DOHH2 (cell line): Measurements from ENCODE around the gene PPM1G.
"Not testable (repeated sequence)": the region's sequence is repeated elsewhere in the genome, so short reads cannot be mapped to it uniquely, and the experiment has no call there.

ENCODE experiments used
- H3F3A ChIP-seq: fragments of 200-600 bp; sonication (generic), shearing (Covaris generic); 2 replicates; pipeline ENCODE4 v1.6.0; 2016; ENCODE audit warnings: antibody characterized with exemption, mild to moderate bottlenecking; ENCODE audit not compliant: control insufficient read depth, insufficient read depth
- H3K27ac ChIP-seq: fragments of 200-600 bp; sonication (generic); 2 replicates; pipeline ENCODE4 v1.5.1; 2014; ENCODE audit warnings: low read depth, mild to moderate bottlenecking, low read length, moderate library complexity
- H3K27me3 ChIP-seq: fragments of 200-600 bp; sonication (generic); 2 replicates; pipeline ENCODE4 v1.6.1; 2014; ENCODE audit warnings: mild to moderate bottlenecking, low read length, mixed read lengths; ENCODE audit not compliant: control insufficient read depth
- H3K36me3 ChIP-seq: fragments of 200-600 bp; sonication (generic); 2 replicates; pipeline ENCODE4 v1.6.1; 2014; ENCODE audit warnings: mild to moderate bottlenecking, low read length, moderate library complexity, mixed read lengths; ENCODE audit not compliant: control insufficient read depth
- H3K4me1 ChIP-seq: fragments of 200-600 bp; sonication (generic); 2 replicates; pipeline ENCODE4 v1.6.1; 2014; ENCODE audit warnings: mild to moderate bottlenecking, low read length, mixed read lengths; ENCODE audit not compliant: control insufficient read depth
- H3K4me2 ChIP-seq: fragments of 200-600 bp; sonication (generic); 2 replicates; pipeline ENCODE4 v1.6.0; 2014; ENCODE audit warnings: mild to moderate bottlenecking, low read length, moderate library complexity
- H3K4me3 ChIP-seq: fragments of 200-600 bp; sonication (generic); 2 replicates; pipeline ENCODE4 v1.5.1; 2014; ENCODE audit warnings: mild to moderate bottlenecking, low read length, mixed read lengths
- H3K79me2 ChIP-seq: fragments of 200-600 bp; sonication (generic); 2 replicates; pipeline ENCODE4 v1.6.1; 2014; ENCODE audit warnings: mild to moderate bottlenecking, low read length, mixed read lengths; ENCODE audit not compliant: control insufficient read depth
- H3K9me2 ChIP-seq: fragments of 200-600 bp; sonication (generic); replicated peaks from 2 replicates; pipeline ENCODE4 v1.6.1; 2014; ENCODE audit warnings: mild to moderate bottlenecking, low read length, mixed read lengths; ENCODE audit not compliant: control insufficient read depth
- H3K9me3 ChIP-seq: fragments of 200-600 bp; sonication (generic); 2 replicates; pipeline ENCODE4 v1.6.1; 2014; ENCODE audit warnings: antibody characterized with exemption, low read length, mixed read lengths; ENCODE audit not compliant: control insufficient read depth, insufficient read depth
- H4K20me1 ChIP-seq: fragments of 200-600 bp; sonication (generic); 2 replicates; pipeline ENCODE4 v1.6.0; 2014; ENCODE audit warnings: low read depth, mild to moderate bottlenecking, antibody characterized with exemption, low read length, moderate library complexity; ENCODE audit not compliant: control insufficient read depth, insufficient read depth
- EZH2phosphoT487 ChIP-seq: fragments of 200-600 bp; sonication (generic); IDR thresholded peaks from 2 replicates; pipeline ENCODE4 v1.6.1; 2017; ENCODE audit warnings: borderline replicate concordance, mild to moderate bottlenecking, antibody characterized with exemption, low read length, moderate library complexity, mixed read lengths
- TF ChIP-seq, protein P1 (sequence below): fragments of 200-600 bp; sonication (generic); IDR thresholded peaks from one replicate; pipeline ENCODE4 v1.5.1; 2014; ENCODE audit warnings: antibody characterized with exemption, mild to moderate bottlenecking, low read depth, low read length; ENCODE audit not compliant: poor library complexity, severe bottlenecking

The PPM1G gene

DNA sequence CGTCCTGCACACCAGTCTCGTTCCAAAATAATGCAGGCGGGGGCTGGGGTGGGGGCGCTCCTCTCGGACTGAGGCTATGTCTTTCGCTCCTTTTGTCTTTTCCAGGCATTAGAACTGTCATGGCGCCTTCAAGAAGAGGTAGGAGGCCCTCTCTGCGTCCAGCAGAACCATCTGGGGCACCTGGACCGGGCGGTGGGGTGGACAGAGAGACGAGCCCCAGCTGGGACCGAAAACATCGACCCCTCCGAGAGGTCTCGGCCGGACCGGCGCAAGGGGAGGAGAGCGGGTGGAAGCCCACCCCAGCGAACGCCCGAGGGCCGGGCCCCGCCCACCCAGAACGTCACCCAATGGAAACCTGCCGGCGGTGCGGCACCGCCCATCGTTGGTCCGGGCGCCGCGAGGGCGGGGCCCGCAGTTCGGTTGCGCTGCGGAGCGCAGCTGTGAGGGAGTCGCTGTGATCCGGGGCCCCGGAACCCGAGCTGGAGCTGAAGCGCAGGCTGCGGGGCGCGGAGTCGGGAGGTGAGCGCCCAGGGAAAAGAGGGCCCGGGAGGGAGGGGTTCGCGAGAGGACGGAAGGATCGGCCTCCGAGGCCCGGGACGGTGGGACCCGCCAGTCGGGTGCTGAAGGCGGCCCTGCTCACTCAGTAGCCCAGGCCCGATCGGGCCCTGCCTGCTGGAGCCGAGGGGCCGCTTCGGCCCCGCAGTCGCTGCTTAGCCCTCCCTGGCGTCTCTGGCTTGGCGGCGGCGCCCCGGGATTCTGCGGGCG, 19.0 kb upstream of the PPM1G start, which contains the start of gene NRBP1:
Gene NRBP1, plus strand, starts transcription at position 419 of the 765 bp plus-strand sequence. CDS start 4,643 bp downstream, outside the sequence.
- Histone ChIP-seq H3K9me3 (no peaks in the 10 kb centered on the region), H3K36me3 (peaks cover 5% of the 10 kb centered on the region), H3F3A (no peaks in the 10 kb centered on the region)

DNA sequence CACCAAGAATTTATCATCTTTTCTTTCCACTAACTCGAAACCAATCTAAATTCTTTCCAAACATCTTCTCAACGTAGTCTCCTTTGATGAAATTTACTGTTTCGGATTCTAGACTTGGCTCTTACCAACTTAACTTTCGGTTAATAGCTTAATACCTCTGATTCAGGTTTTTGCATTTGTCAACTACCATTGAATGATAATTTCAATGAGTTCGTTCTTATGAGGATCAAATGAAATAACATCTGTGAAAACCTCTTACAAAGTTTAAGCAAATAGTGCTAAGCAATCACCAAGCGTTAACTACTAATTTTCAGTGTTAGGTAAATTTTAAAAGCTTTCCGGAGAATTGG, 18.4 kb upstream of the PPM1G start:
- H3K79me2 ChIP-seq, result peaks cover 38% of the 10 kb centered on the region
- H3K4me3 ChIP-seq, result peak overlapping the region; percentile 100
- H3F3A ChIP-seq, result no peaks in the 10 kb centered on the region
- peaks cover 22% of the 10 kb centered on the region for H3K4me1 ChIP-seq
- H3K27ac ChIP-seq, result peak overlapping the region; percentile 67
- peaks cover 3% of the 10 kb centered on the region; the same call in 1 of the 2 replicates for H4K20me1 ChIP-seq
- peak overlapping the region; percentile 98 for H3K4me2 ChIP-seq
- H3K36me3 ChIP-seq, result no peaks in the 10 kb centered on the region; the same call in 1 of the 2 replicates
- H3K9me2 ChIP-seq, result no peaks in the 10 kb centered on the region
- H3K27me3 ChIP-seq, result no peaks in the 10 kb centered on the region
- no peaks in the 10 kb centered on the region for H3K9me3 ChIP-seq
- TF ChIP-seq EZH2phosphoT487, result no peak
- TF ChIP-seq, protein P1, sequence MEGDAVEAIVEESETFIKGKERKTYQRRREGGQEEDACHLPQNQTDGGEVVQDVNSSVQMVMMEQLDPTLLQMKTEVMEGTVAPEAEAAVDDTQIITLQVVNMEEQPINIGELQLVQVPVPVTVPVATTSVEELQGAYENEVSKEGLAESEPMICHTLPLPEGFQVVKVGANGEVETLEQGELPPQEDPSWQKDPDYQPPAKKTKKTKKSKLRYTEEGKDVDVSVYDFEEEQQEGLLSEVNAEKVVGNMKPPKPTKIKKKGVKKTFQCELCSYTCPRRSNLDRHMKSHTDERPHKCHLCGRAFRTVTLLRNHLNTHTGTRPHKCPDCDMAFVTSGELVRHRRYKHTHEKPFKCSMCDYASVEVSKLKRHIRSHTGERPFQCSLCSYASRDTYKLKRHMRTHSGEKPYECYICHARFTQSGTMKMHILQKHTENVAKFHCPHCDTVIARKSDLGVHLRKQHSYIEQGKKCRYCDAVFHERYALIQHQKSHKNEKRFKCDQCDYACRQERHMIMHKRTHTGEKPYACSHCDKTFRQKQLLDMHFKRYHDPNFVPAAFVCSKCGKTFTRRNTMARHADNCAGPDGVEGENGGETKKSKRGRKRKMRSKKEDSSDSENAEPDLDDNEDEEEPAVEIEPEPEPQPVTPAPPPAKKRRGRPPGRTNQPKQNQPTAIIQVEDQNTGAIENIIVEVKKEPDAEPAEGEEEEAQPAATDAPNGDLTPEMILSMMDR, result no peak

More for the DNA sequence above, 19.0 kb upstream of the PPM1G start, which contains the start of gene NRBP1:
- TF ChIP-seq, protein P1, result peak; percentile 44
- TF ChIP-seq EZH2phosphoT487, result no peak
- Histone ChIP-seq H3K4me1 (peaks cover 22% of the 10 kb centered on the region), H3K79me2 (peaks cover 38% of the 10 kb centered on the region), H3K27me3 (no peaks in the 10 kb centered on the region), H4K20me1 (peaks cover 3% of the 10 kb centered on the region; the same call in 1 of the 2 replicates), H3K27ac (peak within 1 kb of the TSS; percentile 67), H3K4me2 (peak within 1 kb of the TSS; percentile 98), H3K4me3 (peak within 1 kb of the TSS; percentile 100), H3K9me2 (no peaks in the 10 kb centered on the region)

DNA sequence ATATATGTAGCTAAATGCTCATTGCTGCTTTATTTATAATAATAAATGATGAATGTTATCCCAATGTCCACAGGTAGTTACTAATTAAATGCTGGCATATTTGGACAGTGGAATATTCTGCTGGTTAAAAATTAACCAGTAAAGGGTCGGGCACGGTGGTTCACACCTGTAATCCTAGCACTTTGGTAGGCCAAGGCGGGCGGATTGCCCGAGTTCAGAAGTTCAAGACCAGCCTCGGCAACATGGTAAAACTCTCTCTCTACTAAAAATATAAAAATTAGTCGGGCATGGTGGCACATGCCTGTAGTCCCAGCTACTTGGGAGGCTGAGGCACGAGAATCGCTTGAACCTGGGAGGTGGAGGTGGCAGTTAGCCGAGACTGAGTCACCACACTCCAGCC, 15.6 kb upstream of the PPM1G start:
- H3K36me3 ChIP-seq, H3K9me2 ChIP-seq, H3K4me2 ChIP-seq, H4K20me1 ChIP-seq, H3K27ac ChIP-seq, H3K9me3 ChIP-seq, H3F3A ChIP-seq, H3K27me3 ChIP-seq, H3K4me3 ChIP-seq: not testable (repeated sequence)
- peaks cover 15% of the 10 kb centered on the region for H3K4me1 ChIP-seq
- peaks cover 11% of the 10 kb centered on the region for H3K79me2 ChIP-seq

DNA sequence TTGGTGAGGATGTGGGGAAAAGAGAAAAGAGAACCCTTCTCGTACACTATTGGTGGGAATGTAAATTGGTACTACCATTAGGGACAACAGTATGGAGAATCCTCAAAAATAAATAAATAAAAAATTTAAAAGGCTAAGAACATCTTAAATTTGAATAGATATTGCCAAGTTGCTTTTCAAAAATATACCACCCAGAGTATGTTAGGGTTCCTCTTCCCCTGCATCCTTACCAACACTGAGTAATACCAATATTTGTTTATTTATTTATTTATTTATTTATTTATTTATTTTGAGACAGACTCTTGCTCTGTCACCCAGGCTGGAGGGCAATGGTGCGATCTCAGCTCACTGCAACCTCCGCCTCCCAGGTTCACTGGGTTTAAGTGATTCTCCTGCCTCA, 13.6 kb upstream of the PPM1G start:
- Histone ChIP-seq H3K4me2 (no peak overlapping the region), H4K20me1 (no peaks in the 10 kb centered on the region), H3K36me3 (no peaks in the 10 kb centered on the region), H3K4me3 (no peak overlapping the region), H3K9me3 (no peaks in the 10 kb centered on the region), H3K9me2 (no peaks in the 10 kb centered on the region), H3F3A (no peaks in the 10 kb centered on the region), H3K4me1 (peaks cover 6% of the 10 kb centered on the region), H3K27me3 (no peaks in the 10 kb centered on the region), H3K79me2 (no peaks in the 10 kb centered on the region), H3K27ac (no peak overlapping the region)
- TF ChIP-seq EZH2phosphoT487, result no peak
- TF ChIP-seq, protein P1, result no peak
